Lower lobe of right lung (tissue), 2 donors: ENCODE measurements around the gene MAD2L2. TPM values are rescaled to one million over a fixed set of nuclear protein-coding genes. Genes with fewer than 3 reads are reported as not detected.

ENCODE experiments used
- ATAC-seq, 2 donors: fragments of 200-7000 bp; cut with Tn5 transposase; one replicate each; pipeline ENCODE4 v1.9.1; 2020 to 2022; ENCODE audit warnings: mild to moderate bottlenecking in 2 of 2, moderate library complexity in 2 of 2
- DNase-seq: peaks from one replicate; pipeline ENCODE4 v3.0.0-alpha.2; 2020
- H3K27ac ChIP-seq: fragments of 200-600 bp; one replicate; pipeline ENCODE4 v1.8.0; 2022
- H3K27me3 ChIP-seq: fragments of 200-600 bp; one replicate; pipeline ENCODE4 v1.8.0; 2022; ENCODE audit warnings: low read depth
- H3K36me3 ChIP-seq: fragments of 200-600 bp; one replicate; pipeline ENCODE4 v1.8.0; 2022; ENCODE audit warnings: mild to moderate bottlenecking
- H3K4me1 ChIP-seq: fragments of 200-600 bp; one replicate; pipeline ENCODE4 v1.8.0; 2022
- H3K4me3 ChIP-seq: fragments of 200-600 bp; one replicate; pipeline ENCODE4 v1.8.0; 2022; ENCODE audit warnings: mild to moderate bottlenecking
- H3K9me3 ChIP-seq: fragments of 200-600 bp; one replicate; pipeline ENCODE4 v1.8.0; 2022
- intact Hi-C: fragments of 100-400 bp; cut with DNase I; formaldehyde crosslinking; loops from one replicate; pipeline ENCODE4 v1.11.0; 2022
- total RNA-seq: library from RNA; stranded (reverse); fragmentation: NEBNext Ultra II Directional; extraction: Animal tissue kit (Norgen Biotek cat#: 25700); gene quantifications from one replicate; pipeline ENCODE4 v1.2.1, GENCODE V29; 2021
- TF ChIP-seq, protein P1 (sequence below): fragments of 200-600 bp; IDR thresholded peaks from one replicate; pipeline ENCODE4 v1.8.0; 2022; ENCODE audit warnings: antibody characterized with exemption, mild to moderate bottlenecking
- donor health status: DM: no; HTN: yes; CAD: no; lungs with severe emphysema.

MAD2L2 gene
- total RNA-seq, 1 donor from 2014 or later = 20.8 TPM

DNA sequence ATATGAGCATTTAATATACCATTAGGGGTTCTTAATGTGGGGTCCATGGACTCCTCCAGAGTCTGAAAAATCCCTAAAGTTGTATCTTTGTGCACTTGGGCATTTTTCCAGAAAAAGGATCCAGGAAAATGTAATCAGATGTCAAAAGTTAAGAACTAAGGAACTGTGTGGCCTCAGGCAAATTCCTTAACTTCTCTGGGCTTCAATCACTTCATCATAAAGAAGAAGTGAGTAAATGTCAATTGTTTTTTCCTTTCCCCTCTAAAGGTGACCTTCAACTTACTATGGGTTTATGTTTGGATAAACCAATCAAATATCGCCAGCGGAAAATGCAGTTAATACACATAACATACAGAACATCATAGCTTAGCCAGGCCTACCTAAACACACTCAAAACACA is 2.5 kb downstream of the MAD2L2 start:
- Histone ChIP-seq H3K4me3 (no peak overlapping the region), H3K9me3 (no peaks in the 10 kb centered on the region), H3K27me3 (no peaks in the 10 kb centered on the region), H3K36me3 (peaks cover 38% of the 10 kb centered on the region), H3K4me1 (peaks cover 14% of the 10 kb centered on the region), H3K27ac (no peak overlapping the region)
- intact Hi-C loops = no loop called here
- TF ChIP-seq, protein P1, sequence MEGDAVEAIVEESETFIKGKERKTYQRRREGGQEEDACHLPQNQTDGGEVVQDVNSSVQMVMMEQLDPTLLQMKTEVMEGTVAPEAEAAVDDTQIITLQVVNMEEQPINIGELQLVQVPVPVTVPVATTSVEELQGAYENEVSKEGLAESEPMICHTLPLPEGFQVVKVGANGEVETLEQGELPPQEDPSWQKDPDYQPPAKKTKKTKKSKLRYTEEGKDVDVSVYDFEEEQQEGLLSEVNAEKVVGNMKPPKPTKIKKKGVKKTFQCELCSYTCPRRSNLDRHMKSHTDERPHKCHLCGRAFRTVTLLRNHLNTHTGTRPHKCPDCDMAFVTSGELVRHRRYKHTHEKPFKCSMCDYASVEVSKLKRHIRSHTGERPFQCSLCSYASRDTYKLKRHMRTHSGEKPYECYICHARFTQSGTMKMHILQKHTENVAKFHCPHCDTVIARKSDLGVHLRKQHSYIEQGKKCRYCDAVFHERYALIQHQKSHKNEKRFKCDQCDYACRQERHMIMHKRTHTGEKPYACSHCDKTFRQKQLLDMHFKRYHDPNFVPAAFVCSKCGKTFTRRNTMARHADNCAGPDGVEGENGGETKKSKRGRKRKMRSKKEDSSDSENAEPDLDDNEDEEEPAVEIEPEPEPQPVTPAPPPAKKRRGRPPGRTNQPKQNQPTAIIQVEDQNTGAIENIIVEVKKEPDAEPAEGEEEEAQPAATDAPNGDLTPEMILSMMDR = no peak
- ATAC-seq (no peak), DNase-seq (no peak)

DNA sequence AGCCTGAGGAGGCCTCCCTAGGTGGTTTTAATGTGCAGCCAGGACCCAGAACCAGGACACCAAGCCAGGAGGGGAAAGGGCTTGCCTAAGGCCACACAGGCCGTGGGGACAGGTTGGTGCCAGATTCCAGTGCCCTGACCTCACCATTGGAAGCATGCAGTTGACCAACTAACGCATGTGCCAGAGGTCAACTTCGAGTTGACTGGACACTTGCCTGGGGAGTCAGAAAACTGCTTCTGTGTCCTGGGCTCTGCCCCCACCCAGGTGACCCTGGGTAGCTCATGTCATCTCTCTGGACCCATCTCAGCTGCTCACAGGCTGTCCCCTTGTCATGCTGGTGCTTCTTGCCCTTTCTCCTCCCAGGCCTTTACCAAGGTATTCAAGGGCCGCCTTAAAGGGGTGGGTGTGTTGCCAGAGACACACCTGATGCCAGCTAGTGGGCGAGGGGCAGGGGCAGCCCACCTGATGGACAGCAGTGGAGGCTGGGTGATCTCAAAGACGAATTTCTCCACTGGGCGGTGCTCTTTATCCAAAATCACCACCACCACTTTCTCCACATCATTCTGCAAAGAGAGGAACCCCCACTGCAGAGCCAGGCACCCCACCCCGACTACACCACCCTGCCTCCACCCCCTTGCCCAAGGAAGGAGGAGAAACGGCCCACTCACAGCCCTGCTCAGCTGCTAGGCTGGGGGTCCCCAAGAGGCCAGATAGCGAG is 4.4 kb downstream of the MAD2L2 start:
- no peak overlapping the region for H3K27ac ChIP-seq
- no peak for ATAC-seq
- no peak for DNase-seq
- H3K27me3 ChIP-seq = no peaks in the 10 kb centered on the region
- no peaks in the 10 kb centered on the region for H3K9me3 ChIP-seq
- H3K4me3 ChIP-seq = no peak overlapping the region
- TF ChIP-seq, protein P1 = no peak
- intact Hi-C loops = no loop called here
- H3K36me3 ChIP-seq = peaks cover 55% of the 10 kb centered on the region
- H3K4me1 ChIP-seq = peaks cover 9% of the 10 kb centered on the region

DNA sequence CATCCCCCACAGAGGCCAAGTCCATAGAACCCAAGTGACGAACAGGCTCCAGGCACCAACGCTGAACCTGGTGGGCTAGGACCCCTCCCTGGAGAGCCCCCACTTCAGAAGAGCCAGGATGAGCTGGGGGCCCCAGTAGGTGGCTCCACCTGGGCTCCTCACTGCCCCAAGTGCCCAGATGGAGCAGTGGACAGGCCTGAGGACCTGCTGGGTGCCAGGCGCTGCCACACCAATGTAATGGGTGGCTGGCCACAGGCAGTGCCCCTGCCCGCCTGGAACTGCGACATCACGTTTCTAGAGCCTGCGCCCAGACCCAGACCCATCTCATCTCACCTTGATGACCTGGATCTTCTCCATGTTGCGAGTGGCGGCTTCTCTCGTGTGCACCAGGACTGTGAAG is 5.6 kb downstream of the MAD2L2 start:
- ATAC-seq (no peak), DNase-seq (no peak)
- Histone ChIP-seq H3K9me3 (no peaks in the 10 kb centered on the region), H3K4me1 (peaks cover 11% of the 10 kb centered on the region), H3K27me3 (no peaks in the 10 kb centered on the region), H3K27ac (no peak overlapping the region), H3K36me3 (peaks cover 61% of the 10 kb centered on the region), H3K4me3 (no peak overlapping the region)
- TF ChIP-seq, protein P1 = no peak
- intact Hi-C loops = no loop called here

DNA sequence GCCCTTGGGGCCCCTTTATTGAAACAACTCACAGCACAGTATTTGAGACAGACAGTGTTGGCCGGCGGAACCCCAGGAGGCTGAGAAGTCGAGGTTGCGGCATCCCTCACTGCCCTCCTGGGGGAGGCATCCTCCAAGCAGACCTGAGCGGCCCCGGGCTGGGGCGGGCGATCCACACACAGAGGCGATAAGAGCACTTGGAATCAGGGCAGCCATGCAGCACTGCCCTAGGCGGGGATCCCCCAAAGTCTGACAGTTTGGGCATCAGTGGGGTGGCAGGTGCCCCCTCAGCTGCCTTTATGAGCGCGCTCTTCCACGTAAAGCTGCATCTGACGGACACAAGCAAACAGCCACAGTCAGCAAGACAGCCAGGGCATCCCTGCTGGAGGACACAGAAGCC is 6.5 kb downstream of the MAD2L2 start:
- ATAC-seq (no peak), DNase-seq (no peak)
- peaks cover 6% of the 10 kb centered on the region for H3K4me1 ChIP-seq
- no peaks in the 10 kb centered on the region for H3K9me3 ChIP-seq
- H3K27ac ChIP-seq = no peak overlapping the region
- TF ChIP-seq, protein P1 = no peak
- intact Hi-C loops = no loop called here
- no peaks in the 10 kb centered on the region for H3K27me3 ChIP-seq
- peaks cover 61% of the 10 kb centered on the region for H3K36me3 ChIP-seq
- no peak overlapping the region for H3K4me3 ChIP-seq

DNA sequence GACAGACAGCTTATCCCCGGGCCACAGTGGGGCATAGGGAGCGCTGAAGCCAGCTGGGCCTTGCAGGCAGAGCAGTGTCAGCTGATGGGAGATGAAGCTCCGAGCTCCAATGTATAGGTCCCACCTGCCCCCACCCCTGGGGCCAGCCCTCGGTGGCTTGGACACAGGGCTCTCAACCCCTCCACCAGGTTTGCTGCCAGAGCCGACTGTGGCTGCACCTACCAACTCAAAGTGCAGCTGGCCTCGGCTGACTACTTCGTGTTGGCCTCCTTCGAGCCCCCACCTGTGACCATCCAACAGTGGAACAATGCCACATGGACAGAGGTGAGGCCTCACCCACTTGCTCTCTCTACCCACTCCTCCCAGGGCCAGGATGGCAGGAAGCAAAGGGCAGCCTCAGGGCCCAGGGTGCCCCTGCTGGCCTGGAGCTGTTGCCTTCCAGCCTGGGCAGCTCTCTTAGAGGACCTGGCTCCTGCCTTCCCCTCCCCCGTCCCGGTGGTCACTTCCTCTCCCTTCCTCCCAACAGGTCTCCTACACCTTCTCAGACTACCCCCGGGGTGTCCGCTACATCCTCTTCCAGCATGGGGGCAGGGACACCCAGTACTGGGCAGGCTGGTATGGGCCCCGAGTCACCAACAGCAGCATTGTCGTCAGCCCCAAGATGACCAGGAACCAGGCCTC is 7.7 kb downstream of the MAD2L2 start:
- DNase-seq (no peak), ATAC-seq (no peak)
- intact Hi-C loops = no loop called here
- no peak overlapping the region for H3K4me3 ChIP-seq
- no peaks in the 10 kb centered on the region for H3K27me3 ChIP-seq
- H3K4me1 ChIP-seq = peaks cover 6% of the 10 kb centered on the region
- TF ChIP-seq, protein P1 = no peak
- no peak overlapping the region for H3K27ac ChIP-seq
- H3K9me3 ChIP-seq = no peaks in the 10 kb centered on the region
- peaks cover 68% of the 10 kb centered on the region for H3K36me3 ChIP-seq
